ENCODE results near the gene PITRM1.

Gene PITRM1

DNA sequence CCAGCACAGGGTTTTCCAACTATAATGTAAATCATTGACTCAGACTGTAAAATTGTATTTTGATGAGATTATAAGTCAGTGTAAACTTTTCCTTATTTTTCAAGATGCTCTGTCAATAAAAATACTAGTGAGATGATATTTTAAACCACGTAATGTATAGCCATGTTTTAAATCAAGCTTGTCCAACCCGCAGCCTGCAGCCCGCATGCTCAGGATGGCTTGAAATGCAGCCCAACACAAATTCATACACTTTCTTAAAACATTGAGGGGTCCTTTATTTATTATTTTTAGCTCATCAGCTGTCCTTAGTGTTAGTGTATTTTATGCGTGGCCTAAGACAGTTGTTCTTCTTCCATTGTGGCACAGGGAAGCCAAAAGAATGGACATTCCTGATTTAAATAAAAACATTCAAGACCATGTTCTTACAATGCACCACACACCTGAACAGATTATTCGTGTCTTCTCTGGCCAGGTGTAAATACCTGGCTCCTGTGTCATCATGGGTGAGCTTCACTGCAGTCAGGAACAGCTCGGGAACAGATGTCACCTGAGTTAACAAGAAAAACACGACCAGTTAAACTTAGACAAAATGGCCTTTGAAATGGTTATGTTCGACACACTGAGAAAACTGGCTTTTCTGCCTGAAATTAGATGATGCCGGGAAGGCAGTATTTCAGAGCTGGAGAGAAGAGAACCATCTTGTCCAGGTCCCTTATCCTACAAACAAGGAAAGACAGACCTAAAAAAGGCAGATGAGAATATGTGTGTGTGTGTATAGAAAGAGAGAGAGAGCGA, 5.9 kb downstream of the PITRM1 start:
- DNase-seq: no peak

DNA sequence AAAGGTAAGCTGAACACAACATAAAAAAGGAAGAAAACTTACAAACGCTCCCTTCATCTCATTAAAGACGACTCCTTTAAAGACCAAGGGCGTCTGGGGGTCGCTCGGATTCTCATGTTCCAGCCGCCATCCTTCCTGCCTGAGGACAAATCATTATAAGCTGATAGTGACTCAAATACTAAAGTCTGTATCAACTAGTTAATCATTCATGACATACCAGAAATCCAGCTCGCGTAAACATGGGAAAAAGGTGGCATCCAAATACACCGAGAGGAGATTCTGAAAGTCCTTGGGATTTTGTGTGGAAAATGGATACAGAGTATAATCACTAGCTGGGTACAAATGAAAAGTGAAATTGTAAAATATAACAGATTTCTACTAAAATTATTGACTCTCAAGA, 7.4 kb downstream of the PITRM1 start:
- DNase-seq: no peak

DNA sequence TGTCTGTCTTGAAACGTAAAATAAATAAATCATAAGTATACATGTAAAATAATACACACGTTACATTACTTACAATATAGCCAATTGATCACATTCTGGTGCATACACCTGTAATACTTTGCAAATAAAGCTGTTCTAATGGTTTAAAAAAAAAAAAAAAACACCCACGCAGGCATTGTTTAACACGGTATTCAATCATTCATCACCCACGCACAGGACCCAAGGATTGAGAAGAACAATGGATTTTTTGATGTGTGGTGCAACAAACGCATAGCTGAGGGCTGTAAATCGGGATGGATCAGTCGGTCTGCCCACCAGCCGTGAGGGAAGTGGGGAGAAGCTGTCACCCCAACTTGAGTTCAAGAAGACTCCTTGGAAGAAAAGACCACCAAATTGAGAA, 8.7 kb downstream of the PITRM1 start:
- DNase-seq: no peak

DNA sequence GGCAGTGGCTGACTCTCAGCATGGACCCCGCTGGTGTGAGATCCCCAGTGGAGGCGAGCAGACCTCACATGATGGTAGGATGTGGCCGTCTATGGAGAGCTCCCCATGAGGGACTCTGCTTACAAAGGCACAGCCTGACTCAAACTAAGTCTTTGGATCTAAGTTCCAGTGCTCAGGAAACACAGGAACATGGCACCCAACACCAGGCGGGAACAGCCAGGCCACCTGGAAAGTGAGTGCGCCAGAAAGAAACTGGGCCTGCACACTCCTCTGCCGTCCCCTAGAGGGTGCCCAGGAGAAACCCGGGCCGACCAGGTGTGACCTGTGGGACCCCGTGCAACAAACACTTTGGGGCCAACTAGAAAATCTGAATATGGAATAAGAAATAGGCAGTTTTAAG, 10.0 kb downstream of the PITRM1 start:
- no peak for DNase-seq

DNA sequence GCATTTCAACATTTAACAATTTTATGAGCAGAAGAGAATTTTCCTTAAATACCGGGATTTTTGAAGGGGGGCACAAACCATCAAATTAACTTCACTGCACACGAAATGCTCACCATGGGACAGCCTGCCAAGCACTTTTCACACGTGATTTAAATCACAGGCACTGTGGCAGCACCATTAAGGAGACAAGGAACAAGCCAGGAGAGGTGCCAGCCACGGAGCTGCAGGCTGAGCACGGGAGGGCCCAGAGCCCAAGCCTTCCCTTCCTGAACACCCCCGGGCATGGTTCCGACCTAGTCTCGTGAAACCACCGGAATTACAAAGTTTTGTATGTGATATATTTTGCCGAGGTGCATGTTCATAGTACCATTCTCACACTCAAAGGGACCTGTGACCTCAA, 13.4 kb downstream of the PITRM1 start:
- no peak for DNase-seq

DNA sequence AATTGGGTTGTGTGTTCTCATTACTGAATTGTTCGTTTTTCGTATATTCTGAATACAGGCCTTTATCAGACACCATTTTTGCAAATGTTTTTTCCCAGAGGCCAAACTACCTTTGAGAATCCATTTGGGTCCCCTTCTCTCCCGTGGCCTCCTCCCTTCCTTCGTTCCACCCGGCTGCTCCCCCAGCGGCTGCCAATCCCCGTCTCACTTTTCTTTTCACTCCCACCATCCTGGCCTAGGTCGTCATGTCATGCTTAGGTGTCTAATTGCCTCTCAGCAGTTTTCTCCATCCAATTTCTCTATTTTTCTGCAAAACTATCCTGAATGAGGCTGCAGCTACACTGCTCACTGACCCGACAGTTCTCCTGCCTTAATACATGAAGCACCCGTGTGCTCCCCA, 17.9 kb downstream of the PITRM1 start:
- no peak for DNase-seq

DNA sequence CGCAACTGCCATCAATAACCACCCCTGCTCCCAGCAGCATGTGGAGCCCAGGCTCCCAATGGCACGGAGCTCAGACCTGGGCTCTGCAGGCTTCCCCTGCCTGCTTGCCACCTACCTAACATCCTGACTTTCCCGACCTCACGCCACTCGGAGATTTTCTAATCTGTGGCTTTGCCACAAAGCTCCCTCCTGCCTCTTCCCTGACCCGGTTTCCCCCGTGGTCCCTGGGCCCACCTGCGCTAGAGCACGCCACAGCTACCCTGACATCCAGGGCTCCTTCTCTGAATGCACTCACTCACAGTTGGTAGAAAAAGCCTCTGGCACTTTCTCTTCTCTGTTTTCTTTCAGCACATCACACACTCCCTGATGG, 20.0 kb downstream of the PITRM1 start:
- DNase-seq: no peak

DNA sequence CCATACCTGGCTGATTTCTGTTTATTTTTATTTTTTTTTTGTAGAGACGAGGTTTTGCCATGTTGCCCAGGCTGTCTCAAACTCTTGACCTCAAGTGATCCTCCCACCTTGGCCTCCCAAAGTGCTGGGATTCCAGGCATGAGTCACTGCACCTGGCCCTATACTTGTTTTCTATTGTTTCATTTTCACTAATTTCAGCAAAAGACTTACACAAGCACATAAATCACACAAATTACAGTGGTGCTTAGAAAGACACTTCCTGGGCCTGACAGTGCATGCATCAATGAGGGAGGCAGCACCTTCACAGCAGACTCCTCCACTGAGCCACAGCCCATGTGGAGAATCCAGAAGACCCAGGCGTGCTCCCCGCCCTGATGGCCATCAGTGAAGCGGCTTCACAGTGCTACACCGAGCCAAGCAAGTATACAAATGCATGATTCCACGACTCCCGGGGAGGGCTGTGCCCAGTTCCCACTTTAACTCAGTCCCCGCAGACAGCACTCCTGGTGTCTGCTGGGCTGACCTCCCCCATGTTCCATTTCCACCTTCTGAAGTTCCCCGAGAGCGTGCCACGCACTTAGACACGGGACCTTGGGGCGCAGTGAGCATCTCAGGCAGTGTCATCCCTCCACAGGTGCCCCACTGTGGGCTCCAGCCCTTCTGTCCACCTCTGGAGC, 20.6 kb downstream of the PITRM1 start:
- no peak for DNase-seq

DNA sequence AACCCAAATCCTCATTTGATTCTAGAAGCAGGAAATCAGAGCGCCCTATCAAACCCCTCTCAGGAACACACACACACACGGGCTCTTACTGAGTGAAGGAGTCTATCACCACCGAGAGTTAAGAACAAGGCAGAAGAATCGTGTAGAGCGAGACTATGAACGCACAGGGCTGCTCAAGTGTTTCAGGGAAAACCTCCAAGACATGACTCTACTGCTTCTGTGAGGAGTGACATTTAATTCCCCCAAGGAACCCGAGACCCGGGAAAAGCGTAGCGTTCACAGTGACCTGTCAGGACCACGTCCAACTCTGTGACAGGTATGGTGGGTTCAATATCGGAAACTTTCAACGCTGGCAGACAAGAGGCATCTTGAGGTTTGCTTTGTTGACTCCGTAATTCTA, 21.6 kb downstream of the PITRM1 start:
- no peak for DNase-seq

DNA sequence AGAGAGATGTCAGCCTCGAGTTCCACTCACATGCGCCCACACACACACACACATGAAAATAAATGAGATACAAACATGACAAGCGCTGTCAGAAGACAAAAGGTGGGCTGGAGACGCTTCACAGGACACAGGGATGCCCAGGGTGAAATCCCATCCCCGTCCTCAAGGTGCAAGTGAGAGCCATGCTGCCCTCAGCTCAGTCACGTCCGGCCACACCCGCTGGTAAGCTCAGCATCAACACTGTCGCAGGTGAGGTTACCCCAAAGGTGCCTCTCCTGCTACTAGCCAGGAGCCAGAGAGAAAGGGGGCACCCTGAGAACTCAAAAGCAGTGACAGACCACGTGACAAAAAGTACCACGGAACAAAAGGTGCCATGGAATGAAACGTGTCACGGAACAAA, 22.2 kb downstream of the PITRM1 start:
- no peak for DNase-seq

DNA sequence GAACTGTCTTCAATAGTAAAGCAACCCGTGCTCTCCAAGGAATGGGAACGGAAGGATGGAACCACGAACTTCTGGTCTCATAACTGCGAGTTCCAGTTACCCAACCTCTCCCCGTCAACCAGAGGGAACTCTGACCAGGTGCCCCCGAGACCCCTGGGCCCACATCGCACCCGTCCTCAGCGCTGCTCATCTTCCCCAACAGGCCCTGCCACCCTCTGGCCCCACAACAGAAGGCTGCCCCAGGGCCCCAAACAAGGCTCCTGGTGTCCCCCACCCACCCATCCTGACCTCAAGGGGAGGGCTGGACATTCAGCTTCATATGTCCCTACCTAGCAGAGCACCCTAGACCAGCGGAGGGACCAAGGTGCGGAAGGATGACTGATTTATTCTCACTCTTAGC, 22.7 kb downstream of the PITRM1 start:
- DNase-seq: no peak

DNA sequence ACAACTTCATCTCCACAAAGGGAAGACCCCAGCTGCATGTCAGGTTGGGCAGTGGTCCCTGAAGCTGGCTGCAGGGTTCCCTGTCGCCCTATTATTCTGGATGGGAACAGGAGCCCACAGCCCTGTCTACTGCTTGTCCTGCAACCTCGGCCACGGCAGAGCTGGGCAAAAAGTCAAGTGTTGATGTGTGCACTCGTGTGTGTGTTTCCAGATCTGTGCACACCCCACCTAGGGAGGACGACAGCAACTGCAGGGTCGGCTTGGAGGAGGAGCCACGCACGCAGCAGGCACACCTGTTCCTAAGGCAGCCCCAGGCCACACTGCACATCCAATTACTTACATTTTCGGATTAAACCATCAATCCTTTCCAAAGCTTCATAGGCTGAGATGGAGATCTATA, 23.6 kb downstream of the PITRM1 start:
- DNase-seq: no peak

DNA sequence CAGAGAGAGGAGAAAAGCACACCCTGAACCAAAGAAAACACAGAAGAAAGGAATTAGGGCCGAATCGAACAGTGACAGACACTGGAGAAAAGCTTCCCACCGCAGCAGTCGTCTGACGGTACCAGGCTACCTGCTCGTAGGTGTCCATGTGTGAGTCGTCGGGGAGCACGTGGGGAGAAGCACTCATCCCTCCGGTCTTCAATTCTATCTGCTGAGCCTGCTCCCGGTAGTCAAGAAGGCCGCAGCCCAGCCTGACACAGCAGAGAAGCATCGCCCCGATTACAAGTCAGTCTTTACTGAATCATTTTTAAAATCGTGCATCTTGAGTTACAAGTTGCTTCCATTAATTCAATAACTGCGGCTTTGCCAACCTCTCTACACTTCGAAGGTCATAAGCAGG, 24.5 kb downstream of the PITRM1 start:
- DNase-seq: no peak

DNA sequence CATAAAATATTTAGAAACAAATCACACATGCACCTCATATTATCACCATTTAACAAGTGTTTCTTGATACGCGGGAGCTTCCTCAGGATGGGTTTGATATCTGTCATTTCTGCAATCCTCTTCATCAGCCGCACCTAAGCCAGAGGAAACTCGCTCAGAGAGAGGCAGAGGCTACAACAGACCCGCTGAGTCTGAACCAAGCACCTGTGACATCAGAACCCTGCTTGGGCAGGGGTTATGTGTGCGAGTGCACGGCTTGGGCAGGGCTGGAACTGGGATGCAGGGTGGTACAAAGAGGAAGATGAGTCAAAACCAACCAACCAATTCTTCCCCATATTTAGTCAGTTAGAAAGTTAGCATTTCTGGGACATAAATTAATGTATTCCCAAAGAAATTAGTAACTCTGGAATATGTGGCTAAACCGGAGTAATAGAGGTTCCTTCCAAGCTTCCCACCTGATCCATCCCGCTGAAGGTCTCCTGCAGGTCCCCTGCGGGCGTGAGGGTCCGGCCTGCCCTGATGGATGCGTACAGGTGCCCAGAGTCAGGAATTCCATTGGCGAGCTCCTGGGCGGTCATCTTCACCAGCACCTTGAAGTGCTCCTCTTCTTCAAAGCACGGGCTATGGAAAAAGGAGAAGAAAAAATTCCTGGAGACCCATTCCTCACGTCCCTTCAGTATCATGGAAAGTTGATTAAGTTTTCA, 25.3 kb downstream of the PITRM1 start:
- DNase-seq: no peak

DNA sequence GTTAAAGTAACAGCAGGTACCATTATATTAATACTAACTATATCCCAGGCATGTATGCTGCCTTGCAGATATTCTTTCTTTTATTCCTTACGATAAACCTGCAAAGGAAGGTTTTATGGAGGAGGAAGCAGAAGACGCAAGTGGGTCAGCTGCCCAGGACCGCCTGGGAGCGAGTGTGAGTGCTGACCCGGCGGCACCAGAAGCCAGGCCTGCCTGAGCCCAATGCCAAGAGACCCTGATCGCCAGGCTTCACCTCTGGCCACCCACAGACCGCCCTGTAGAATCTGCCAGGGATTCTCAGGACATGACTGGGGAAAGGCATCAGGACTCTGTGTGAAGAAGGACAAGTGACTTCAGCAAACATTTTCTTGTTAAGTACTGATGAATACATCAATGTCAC, 26.3 kb downstream of the PITRM1 start:
- no peak for DNase-seq

DNA sequence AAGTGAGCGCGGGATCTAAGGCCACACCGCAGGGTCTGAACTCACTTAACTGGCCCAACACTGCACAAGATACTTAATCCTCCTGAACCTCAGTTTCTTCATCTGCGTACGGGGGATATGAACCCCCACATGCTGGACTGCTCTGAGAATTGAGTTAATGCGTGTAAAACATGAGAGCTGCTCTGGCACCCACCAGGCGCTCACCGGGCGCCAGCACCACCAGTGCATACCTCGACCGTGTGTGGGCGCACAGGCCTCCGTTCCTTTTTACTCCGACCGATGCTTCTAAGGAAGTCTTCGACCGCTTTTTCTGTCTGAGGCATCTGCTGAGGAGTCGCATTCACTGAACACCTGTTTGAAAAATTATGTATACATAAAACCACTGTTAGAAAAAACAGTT, 27.2 kb downstream of the PITRM1 start:
- DNase-seq: no peak

DNA sequence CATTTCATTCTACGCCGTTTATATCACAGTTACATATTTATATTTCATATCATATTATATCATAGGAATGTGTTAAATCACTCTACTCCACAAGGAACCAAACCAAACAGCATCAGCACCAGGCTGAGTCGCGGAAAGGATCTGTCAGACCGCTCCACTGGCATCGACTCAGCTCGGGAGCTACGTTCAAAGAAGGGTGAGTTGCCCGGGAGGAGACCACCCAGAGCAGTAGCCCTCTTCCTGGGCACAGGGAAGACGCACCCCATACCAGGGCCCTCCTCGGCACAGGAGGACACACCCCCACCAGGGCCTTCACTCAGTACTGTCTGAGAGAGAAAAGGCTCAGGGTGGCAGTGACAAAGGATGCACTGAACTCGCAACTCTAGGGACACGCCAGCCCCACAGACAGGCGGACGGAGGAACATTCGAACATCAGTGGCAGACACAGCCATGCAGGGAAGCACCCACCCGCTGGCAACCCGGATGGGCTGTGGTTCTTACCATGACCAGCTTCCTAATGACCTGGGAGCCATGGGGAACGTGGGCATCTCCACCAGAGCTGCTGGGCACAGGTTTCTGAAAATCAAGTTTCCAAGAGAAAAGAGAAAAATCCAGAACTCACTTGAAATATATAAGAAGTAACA, 28.7 kb downstream of the PITRM1 start:
- DNase-seq: no peak

DNA sequence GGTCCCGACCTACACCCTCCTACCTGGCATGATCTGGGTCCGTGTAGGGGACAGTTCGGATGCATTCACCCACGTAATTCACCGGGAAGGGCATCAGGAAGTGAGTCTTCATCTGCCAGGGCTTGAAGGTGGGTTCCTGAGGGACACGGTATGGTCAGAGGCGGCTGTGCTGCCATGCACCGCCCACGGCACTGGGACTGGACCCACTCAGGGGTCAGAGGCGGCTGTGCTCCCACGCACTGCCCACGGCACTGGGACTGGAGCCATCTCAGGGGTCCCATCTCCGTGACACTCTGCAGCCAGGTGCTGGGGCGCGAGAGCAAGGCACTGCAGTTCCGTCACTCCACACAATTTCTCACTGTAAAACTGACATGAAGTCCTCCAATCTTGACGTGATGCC, 29.2 kb downstream of the PITRM1 start:
- no peak for DNase-seq

DNA sequence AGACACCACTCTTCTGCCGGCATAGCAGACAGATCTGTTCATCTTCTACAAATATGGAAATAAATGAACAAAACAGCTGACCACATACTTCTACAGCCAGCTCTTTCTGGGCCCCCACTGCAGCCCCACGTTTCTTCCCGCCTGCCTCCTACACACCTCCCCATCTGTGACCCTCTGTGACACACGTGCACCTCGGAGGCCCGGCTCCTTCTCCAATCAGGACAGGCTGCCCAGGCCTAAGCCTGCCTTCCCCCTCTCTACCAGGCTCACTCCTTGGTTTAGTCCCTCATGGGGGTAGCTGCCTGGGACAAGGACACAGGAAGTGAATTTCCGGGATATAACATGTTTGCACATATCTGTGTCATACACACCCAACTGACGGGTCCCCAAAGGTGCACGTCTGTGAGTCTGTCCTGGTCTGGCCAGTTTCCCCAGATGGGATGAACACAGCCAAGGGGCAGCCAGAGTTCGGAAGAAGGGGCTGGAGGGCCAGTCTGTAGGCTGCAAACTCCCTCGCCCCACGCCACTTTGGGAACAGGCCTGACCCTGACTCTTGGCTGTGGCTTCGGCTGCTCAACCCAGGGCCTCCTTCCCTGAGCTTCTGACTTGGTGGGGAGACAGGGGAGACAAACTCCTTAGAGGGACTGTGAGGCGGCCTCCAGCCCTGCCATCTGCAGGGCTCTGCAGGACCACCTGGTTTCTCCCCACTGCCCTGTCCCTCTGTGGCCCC, 30.3 kb downstream of the PITRM1 start:
- no peak for DNase-seq

DNA sequence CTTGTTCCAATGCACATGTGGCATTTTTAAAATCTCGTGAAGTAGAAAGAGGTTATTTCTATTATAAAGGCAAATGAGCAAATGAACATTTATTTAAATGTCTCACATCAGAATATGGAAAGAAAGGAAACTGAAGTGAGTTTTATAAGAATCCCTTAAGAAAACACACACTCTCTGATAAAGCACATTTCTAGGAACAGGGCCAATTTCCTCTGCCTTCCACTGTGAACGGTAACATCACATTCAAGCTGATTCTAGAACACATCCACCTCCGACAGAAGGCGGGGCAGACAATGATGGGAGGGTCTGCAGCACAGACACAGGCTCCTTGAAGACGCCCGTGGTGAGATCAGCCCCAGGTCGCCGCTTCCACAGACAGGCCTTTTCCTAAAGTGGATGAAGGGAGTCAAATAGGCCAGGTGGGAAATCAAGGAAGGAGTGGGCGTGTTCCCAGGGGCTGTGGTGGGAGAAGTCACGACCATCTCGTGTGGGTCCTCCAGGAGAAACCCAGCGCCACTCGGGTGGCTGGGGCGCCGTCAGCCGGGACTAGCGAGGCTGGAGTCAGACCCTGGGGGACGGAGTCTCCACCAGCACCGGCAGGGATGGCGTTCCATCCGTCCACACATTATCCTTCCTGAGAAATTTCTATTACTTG, 31.1 kb downstream of the PITRM1 start:
- no peak for DNase-seq

DNA sequence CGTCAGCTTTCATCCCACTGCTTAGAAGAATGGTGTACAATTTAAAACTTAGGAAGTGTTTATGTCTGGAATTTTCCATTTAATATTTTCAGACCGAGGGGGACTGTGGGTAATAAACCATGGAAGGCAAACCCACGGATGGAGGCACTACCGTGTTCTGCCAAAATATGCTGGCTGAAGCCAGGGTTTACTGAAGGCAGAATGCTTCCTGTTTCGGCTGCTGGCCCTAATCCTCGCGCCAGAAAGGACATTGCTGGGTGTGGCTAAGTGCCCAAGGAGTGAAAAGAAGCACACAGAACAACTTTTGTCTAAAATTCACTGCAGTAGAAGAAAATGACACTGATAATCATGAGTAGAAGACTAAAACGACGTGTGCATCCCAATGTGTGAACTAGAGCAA, 32.3 kb downstream of the PITRM1 start:
- DNase-seq: no peak

DNA sequence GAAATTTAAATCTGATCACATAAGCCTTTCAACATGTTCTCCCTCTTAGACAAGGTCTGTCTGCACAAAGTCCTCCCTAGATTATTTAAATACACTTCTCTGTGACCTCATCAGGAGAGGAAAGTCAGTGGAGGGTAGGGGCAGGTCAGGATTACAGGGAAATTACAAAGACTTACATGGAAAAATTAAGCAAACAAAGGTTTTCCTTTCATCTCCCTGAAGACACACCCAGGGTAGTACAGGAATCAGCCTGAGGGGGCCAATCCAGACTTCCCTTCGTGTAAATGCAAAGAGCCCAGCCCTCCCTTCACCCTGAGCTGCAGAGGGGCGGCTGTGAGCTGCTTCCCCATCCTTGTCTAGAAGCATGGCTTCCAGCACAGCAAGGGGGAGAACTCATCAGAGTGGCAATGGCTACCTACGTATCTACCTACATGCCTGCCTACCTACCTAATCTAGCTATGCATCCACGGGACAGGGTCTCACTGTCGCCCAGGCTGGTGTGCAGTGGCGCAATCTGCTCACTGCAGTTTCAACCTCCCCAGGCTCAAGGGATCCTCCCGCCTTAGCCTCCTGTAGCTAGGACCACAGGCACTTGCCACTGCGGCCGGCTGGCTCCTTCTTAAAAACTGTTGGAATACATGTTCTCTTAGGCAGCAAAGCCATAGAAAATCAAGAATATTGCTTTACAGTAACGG, 33.2 kb downstream of the PITRM1 start:
- DNase-seq: no peak

Data from suppressor macrophage treated with lipopolysaccharide for 4 hours (primary cell).